Measurements from ENCODE around the gene DACH1. TPM values are rescaled to one million over a fixed set of nuclear protein-coding genes. Genes with fewer than 3 reads are reported as not detected.

The DACH1 gene
- total RNA-seq, 4 donors from 2014 or later = 1.5 to 55.1 (median 4.7) TPM

GRCh38 chr13:71813187-71813586 lies 53.8 kb downstream of the DACH1 start:
- DNase-seq = no peak
- Histone ChIP-seq H3K4me3 (no peak overlapping the region), H3K27ac (no peak overlapping the region), H3K9me3 (no peaks in the 10 kb centered on the region), H3K27me3 (no peaks in the 10 kb centered on the region), H3K36me3 (no peaks in the 10 kb centered on the region), H3K4me1 (no peaks in the 10 kb centered on the region)
- intact Hi-C loops (cut with DNase I; ENCODE audit: low total_unique reads) = no loop called here
- TF ChIP-seq CTCF (IDR thresholded peaks at IDR 0.05) = no peak
- TF ChIP-seq POLR2A (IDR thresholded peaks at IDR 0.05) = no peak

GRCh38 chr13:71811344-71811743 lies 55.7 kb downstream of the DACH1 start:
- no peaks in the 10 kb centered on the region for H3K9me3 ChIP-seq
- no peak overlapping the region for H3K27ac ChIP-seq
- H3K36me3 ChIP-seq = no peaks in the 10 kb centered on the region
- intact Hi-C loops (cut with DNase I; ENCODE audit: low total_unique reads) = no loop called here
- H3K27me3 ChIP-seq = no peaks in the 10 kb centered on the region
- DNase-seq = no peak
- H3K4me1 ChIP-seq = no peaks in the 10 kb centered on the region
- H3K4me3 ChIP-seq = no peak overlapping the region
- no peak for TF ChIP-seq POLR2A (IDR thresholded peaks at IDR 0.05)
- TF ChIP-seq CTCF (IDR thresholded peaks at IDR 0.05) = no peak

GRCh38 chr13:71808708-71809107 lies 58.3 kb downstream of the DACH1 start:
- no peak for DNase-seq
- Histone ChIP-seq H3K27me3 (no peaks in the 10 kb centered on the region), H3K9me3 (no peaks in the 10 kb centered on the region), H3K4me1 (no peaks in the 10 kb centered on the region), H3K4me3 (no peak overlapping the region), H3K36me3 (no peaks in the 10 kb centered on the region), H3K27ac (no peak overlapping the region)
- TF ChIP-seq POLR2A (IDR thresholded peaks at IDR 0.05) (no peak), CTCF (IDR thresholded peaks at IDR 0.05) (no peak)
- intact Hi-C loops (cut with DNase I; ENCODE audit: low total_unique reads) = no loop called here

GRCh38 chr13:71806886-71807285 lies 60.1 kb downstream of the DACH1 start:
- no peak for DNase-seq
- Histone ChIP-seq H3K4me3 (no peak overlapping the region), H3K27ac (no peak overlapping the region), H3K9me3 (no peaks in the 10 kb centered on the region), H3K36me3 (no peaks in the 10 kb centered on the region), H3K4me1 (no peaks in the 10 kb centered on the region), H3K27me3 (no peaks in the 10 kb centered on the region)
- intact Hi-C loops (cut with DNase I; ENCODE audit: low total_unique reads) = no loop called here
- TF ChIP-seq CTCF (IDR thresholded peaks at IDR 0.05) (no peak), POLR2A (IDR thresholded peaks at IDR 0.05) (no peak)

GRCh38 chr13:71803066-71803465 lies 63.9 kb downstream of the DACH1 start:
- TF ChIP-seq POLR2A (IDR thresholded peaks at IDR 0.05) (no peak), CTCF (IDR thresholded peaks at IDR 0.05) (no peak)
- H3K27ac ChIP-seq = no peak overlapping the region
- intact Hi-C loops (cut with DNase I; ENCODE audit: low total_unique reads) = no loop called here
- H3K9me3 ChIP-seq = no peaks in the 10 kb centered on the region
- no peak for DNase-seq
- no peaks in the 10 kb centered on the region for H3K36me3 ChIP-seq
- no peak overlapping the region for H3K4me3 ChIP-seq
- H3K4me1 ChIP-seq = no peaks in the 10 kb centered on the region
- no peaks in the 10 kb centered on the region for H3K27me3 ChIP-seq

Measured in uterus (tissue), 4 donors.